ENCODE measurements around the gene SNRPE. TPM values are rescaled to one million over a fixed set of nuclear protein-coding genes. Genes with fewer than 3 reads are reported as not detected.

Gene SNRPE
- total RNA-seq, 1 donor from 2014 or later = 122 TPM

DNA sequence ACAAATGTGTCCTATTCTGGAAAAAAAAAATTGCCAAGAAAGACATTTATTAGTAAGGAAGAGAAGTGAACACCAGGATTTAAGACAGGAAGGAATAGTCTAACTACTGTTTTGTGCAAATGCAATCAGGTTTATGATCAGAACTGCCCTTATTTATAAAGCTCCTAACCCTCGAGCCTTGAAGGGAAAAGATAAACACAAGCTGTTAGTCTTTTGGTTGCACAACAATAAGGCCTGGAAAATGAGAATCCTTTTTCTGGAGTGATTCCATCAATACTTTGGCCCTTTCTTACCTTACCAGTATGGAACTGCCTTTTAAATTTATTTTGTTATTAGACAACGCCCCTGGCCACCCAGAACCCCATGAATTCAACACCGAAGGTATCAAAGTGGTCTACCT lies 52.9 kb downstream of the SNRPE start:
- Histone ChIP-seq H2AFZ (ENCODE audit: low read depth, low read length) (no peak overlapping the region), H3K4me2 (ENCODE audit: low read length) (no peak overlapping the region), H4K20me1 (ENCODE audit: insufficient read depth, low read length) (no peaks in the 10 kb centered on the region), H3K9ac (ENCODE audit: low read length) (no peak overlapping the region), H3K4me1 (ENCODE audit: insufficient read depth, low read length) (peaks cover 5% of the 10 kb centered on the region), H3K27ac (ENCODE audit: low read depth, low read length) (no peak overlapping the region), H3K79me2 (ENCODE audit: insufficient read depth, low read length) (no peaks in the 10 kb centered on the region), H3K36me3 (ENCODE audit: insufficient read depth, low read length) (no peaks in the 10 kb centered on the region), H3K9me3 (ENCODE audit: insufficient read depth, low read depth, low read length) (no peaks in the 10 kb centered on the region), H3K4me3 (ENCODE audit: insufficient read depth, low read depth, low read length) (no peak overlapping the region), H3K27me3 (ENCODE audit: insufficient read depth, low read length) (no peaks in the 10 kb centered on the region)
- Mint-ChIP-seq H3K9me3 (ENCODE audit: unreplicated experiment) (no peaks in the 10 kb centered on the region), H3K27ac (ENCODE audit: unreplicated experiment) (no peak overlapping the region), H3K27me3 (ENCODE audit: low read depth, unreplicated experiment) (no peaks in the 10 kb centered on the region), H3K4me1 (ENCODE audit: low read depth, unreplicated experiment) (peaks cover 2% of the 10 kb centered on the region), H3K36me3 (ENCODE audit: low read depth, unreplicated experiment) (no peaks in the 10 kb centered on the region), H3K4me3 (ENCODE audit: unreplicated experiment) (no peak overlapping the region)
- FAIRE-seq (no peak), DNase-seq (ENCODE audit: low read depth) (no peak)
- TF ChIP-seq, protein P1, sequence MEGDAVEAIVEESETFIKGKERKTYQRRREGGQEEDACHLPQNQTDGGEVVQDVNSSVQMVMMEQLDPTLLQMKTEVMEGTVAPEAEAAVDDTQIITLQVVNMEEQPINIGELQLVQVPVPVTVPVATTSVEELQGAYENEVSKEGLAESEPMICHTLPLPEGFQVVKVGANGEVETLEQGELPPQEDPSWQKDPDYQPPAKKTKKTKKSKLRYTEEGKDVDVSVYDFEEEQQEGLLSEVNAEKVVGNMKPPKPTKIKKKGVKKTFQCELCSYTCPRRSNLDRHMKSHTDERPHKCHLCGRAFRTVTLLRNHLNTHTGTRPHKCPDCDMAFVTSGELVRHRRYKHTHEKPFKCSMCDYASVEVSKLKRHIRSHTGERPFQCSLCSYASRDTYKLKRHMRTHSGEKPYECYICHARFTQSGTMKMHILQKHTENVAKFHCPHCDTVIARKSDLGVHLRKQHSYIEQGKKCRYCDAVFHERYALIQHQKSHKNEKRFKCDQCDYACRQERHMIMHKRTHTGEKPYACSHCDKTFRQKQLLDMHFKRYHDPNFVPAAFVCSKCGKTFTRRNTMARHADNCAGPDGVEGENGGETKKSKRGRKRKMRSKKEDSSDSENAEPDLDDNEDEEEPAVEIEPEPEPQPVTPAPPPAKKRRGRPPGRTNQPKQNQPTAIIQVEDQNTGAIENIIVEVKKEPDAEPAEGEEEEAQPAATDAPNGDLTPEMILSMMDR (IDR thresholded peaks at IDR 0.05; ENCODE audit: insufficient read depth, low read depth, low read length) = no peak
- no peak for TF ChIP-seq EZH2 (IDR thresholded peaks at IDR 0.05; ENCODE audit: insufficient read depth, low read length)

DNA sequence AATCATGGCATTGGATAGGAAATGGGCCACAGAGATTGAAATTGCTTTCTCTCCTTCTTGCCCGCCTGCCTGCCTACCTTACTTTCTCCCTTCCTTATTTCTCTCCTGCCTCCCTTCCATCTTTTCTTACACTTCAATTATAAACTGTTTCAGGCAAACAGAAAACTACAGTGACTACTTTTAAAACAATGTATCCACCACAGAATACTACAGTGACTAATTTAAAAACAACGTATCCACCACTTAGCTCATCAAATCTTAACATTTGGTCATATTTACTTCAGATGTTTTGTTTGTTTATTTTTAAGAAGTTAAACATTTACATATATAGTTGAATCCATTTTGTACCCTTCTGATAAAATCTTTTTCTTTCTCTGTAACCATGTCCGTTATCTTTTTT lies 54.4 kb downstream of the SNRPE start:
- no peaks in the 10 kb centered on the region for H3K36me3 ChIP-seq (ENCODE audit: insufficient read depth, low read length)
- Mint-ChIP-seq H3K4me1 (ENCODE audit: low read depth, unreplicated experiment) (peaks cover 2% of the 10 kb centered on the region), H3K27me3 (ENCODE audit: low read depth, unreplicated experiment) (no peaks in the 10 kb centered on the region), H3K27ac (ENCODE audit: unreplicated experiment) (no peak overlapping the region), H3K9me3 (ENCODE audit: unreplicated experiment) (no peaks in the 10 kb centered on the region), H3K36me3 (ENCODE audit: low read depth, unreplicated experiment) (no peaks in the 10 kb centered on the region), H3K4me3 (ENCODE audit: unreplicated experiment) (no peak overlapping the region)
- H3K4me1 ChIP-seq (ENCODE audit: insufficient read depth, low read length) = peaks cover 5% of the 10 kb centered on the region
- no peak for FAIRE-seq
- H3K27me3 ChIP-seq (ENCODE audit: insufficient read depth, low read length) = no peaks in the 10 kb centered on the region
- H2AFZ ChIP-seq (ENCODE audit: low read depth, low read length) = no peak overlapping the region
- DNase-seq (ENCODE audit: low read depth) = peak; percentile 67
- no peaks in the 10 kb centered on the region for H3K79me2 ChIP-seq (ENCODE audit: insufficient read depth, low read length)
- no peaks in the 10 kb centered on the region for H4K20me1 ChIP-seq (ENCODE audit: insufficient read depth, low read length)
- TF ChIP-seq, protein P1 (IDR thresholded peaks at IDR 0.05; ENCODE audit: insufficient read depth, low read depth, low read length) = no peak
- no peak for TF ChIP-seq EZH2 (IDR thresholded peaks at IDR 0.05; ENCODE audit: insufficient read depth, low read length)
- no peaks in the 10 kb centered on the region for H3K9me3 ChIP-seq (ENCODE audit: insufficient read depth, low read depth, low read length)
- peak overlapping the region; percentile 47 for H3K9ac ChIP-seq (ENCODE audit: low read length)
- H3K4me2 ChIP-seq (ENCODE audit: low read length) = peak overlapping the region; percentile 75
- H3K27ac ChIP-seq (ENCODE audit: low read depth, low read length) = peak overlapping the region; percentile 65
- H3K4me3 ChIP-seq (ENCODE audit: insufficient read depth, low read depth, low read length) = no peak overlapping the region

DNA sequence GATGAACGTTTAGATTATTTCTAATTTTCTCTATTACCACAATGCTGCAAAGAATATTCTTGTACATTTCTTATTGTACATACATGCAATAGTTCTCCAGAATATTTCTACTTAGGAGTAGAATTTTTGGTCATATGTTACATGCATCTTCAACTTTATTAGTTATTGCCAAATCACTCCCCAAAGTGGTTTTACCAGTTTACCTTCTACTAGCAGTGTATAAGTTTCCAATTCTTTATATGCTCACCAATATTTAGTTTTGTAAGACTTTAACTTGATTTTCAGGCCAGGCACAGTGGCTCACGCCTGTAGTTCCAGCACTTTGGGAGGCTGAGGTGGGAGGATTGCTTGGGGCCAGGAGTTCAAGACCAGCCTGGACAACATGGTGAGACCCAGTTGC lies 55.4 kb downstream of the SNRPE start:
- Histone ChIP-seq H3K9ac (ENCODE audit: low read length) (no peak overlapping the region), H3K4me3 (ENCODE audit: insufficient read depth, low read depth, low read length) (no peak overlapping the region), H3K4me2 (ENCODE audit: low read length) (no peak overlapping the region), H3K27ac (ENCODE audit: low read depth, low read length) (no peak overlapping the region), H2AFZ (ENCODE audit: low read depth, low read length) (no peak overlapping the region), H4K20me1 (ENCODE audit: insufficient read depth, low read length) (no peaks in the 10 kb centered on the region), H3K4me1 (ENCODE audit: insufficient read depth, low read length) (peaks cover 5% of the 10 kb centered on the region), H3K27me3 (ENCODE audit: insufficient read depth, low read length) (no peaks in the 10 kb centered on the region), H3K79me2 (ENCODE audit: insufficient read depth, low read length) (no peaks in the 10 kb centered on the region), H3K36me3 (ENCODE audit: insufficient read depth, low read length) (no peaks in the 10 kb centered on the region), H3K9me3 (ENCODE audit: insufficient read depth, low read depth, low read length) (no peaks in the 10 kb centered on the region)
- Mint-ChIP-seq H3K27ac (ENCODE audit: unreplicated experiment) (no peak overlapping the region), H3K36me3 (ENCODE audit: low read depth, unreplicated experiment) (no peaks in the 10 kb centered on the region), H3K4me1 (ENCODE audit: low read depth, unreplicated experiment) (peaks cover 2% of the 10 kb centered on the region), H3K4me3 (ENCODE audit: unreplicated experiment) (no peak overlapping the region), H3K9me3 (ENCODE audit: unreplicated experiment) (no peaks in the 10 kb centered on the region), H3K27me3 (ENCODE audit: low read depth, unreplicated experiment) (no peaks in the 10 kb centered on the region)
- DNase-seq (ENCODE audit: low read depth) (no peak), FAIRE-seq (no peak)
- no peak for TF ChIP-seq EZH2 (IDR thresholded peaks at IDR 0.05; ENCODE audit: insufficient read depth, low read length)
- TF ChIP-seq, protein P1 (IDR thresholded peaks at IDR 0.05; ENCODE audit: insufficient read depth, low read depth, low read length) = no peak

Other genes starting within 250 kb of the SNRPE start
- 103 and 114 TPM in 2 replicates for gene ATP2B4, start 234.8 kb upstream of the SNRPE start, total RNA-seq
- not detected in 2 replicates for gene LAX1, start 96.4 kb upstream of the SNRPE start, total RNA-seq
- gene ZBED6, start 66.0 kb upstream of the SNRPE start, total RNA-seq = 34.1 and 36.2 TPM in 2 replicates
- gene ZC3H11A, start 66.0 kb upstream of the SNRPE start, total RNA-seq = 87.4 and 87.6 TPM in 2 replicates
- 9.2 and 12.4 TPM in 2 replicates for gene SOX13, start 211.5 kb downstream of the SNRPE start, total RNA-seq